Stimulated activated CD8-positive, alpha-beta memory T cell treated with anti-CD3 and anti-CD28 coated beads, Interleukin-15, amount 100 ng/mL, for 48 hours (primary cell): ENCODE measurements around the gene KRT40.
"Not testable (repeated sequence)": the region's sequence is repeated elsewhere in the genome, so short reads cannot be mapped to it uniquely, and the experiment has no call there.

Source experiments
- DNase-seq, 2 donors: peaks; one replicate each; pipeline ENCODE4 v3.0.0-alpha.2; 2020; ENCODE audit warnings: low read depth in 2 of 2

KRT40 gene

GRCh38 chr17:40984226-40984625, at the start of gene KRT40:
Gene KRT40 (minus strand): TSS chr17:40984326. CDS start chr17:40984273, 53 bp downstream.
- DNase-seq: no peak

GRCh38 chr17:41029633-41030245, 45.6 kb upstream of the KRT40 start, which contains the start of gene KRTAP1-4:
Gene KRTAP1-4 (minus strand): TSS chr17:41030195. CDS start chr17:41030078, 117 bp downstream.
- no peak for DNase-seq

GRCh38 chr17:41026715-41027471, 42.8 kb upstream of the KRT40 start, which contains the start of gene KRTAP1-5:
Gene KRTAP1-5 (minus strand): TSS chr17:41027208. CDS start chr17:41027155, 53 bp downstream.
- DNase-seq: no peak

GRCh38 chr17:41024697-41025096, 40.6 kb upstream of the KRT40 start:
- no peak for DNase-seq

GRCh38 chr17:41020336-41020735, 36.2 kb upstream of the KRT40 start:
- no peak for DNase-seq

- no peak for DNase-seq
Measured at GRCh38 chr17:41019415-41019814, 35.3 kb upstream of the KRT40 start.

- no peak for DNase-seq
Measured at GRCh38 chr17:41018541-41018940, 34.4 kb upstream of the KRT40 start.

- no peak for DNase-seq
Measured at GRCh38 chr17:41016578-41017215, 32.6 kb upstream of the KRT40 start.

GRCh38 chr17:41015454-41015853, 31.3 kb upstream of the KRT40 start:
- no peak for DNase-seq

- no peak for DNase-seq
Measured at GRCh38 chr17:41013606-41014005, 29.5 kb upstream of the KRT40 start.

GRCh38 chr17:41013181-41013580, 29.1 kb upstream of the KRT40 start:
- DNase-seq: no peak

GRCh38 chr17:41012326-41013120, 28.4 kb upstream of the KRT40 start:
- no peak for DNase-seq

- DNase-seq: no peak
Measured at GRCh38 chr17:41010441-41010840, 26.3 kb upstream of the KRT40 start.

- DNase-seq: no peak
Measured at GRCh38 chr17:41009936-41010335, 25.8 kb upstream of the KRT40 start.

- DNase-seq: no peak
Measured at GRCh38 chr17:41009301-41009760, 25.2 kb upstream of the KRT40 start.

GRCh38 chr17:41008811-41009210, 24.7 kb upstream of the KRT40 start, which contains the start of gene KRTAP3-1:
Gene KRTAP3-1 (minus strand): TSS chr17:41009128. CDS start chr17:41009074, 54 bp downstream.
- no peak for DNase-seq

- no peak for DNase-seq
Measured at GRCh38 chr17:41004397-41004796, 20.3 kb upstream of the KRT40 start.

GRCh38 chr17:41003926-41004325, 19.8 kb upstream of the KRT40 start:
- DNase-seq: no peak

- DNase-seq: no peak
Measured at GRCh38 chr17:41002814-41003213, 18.7 kb upstream of the KRT40 start.

- DNase-seq: no peak
Measured at GRCh38 chr17:41001795-41002194, 17.7 kb upstream of the KRT40 start.

GRCh38 chr17:40999563-40999962, 15.4 kb upstream of the KRT40 start, which contains the start of gene KRTAP3-2:
Gene KRTAP3-2 (minus strand): TSS chr17:40999906. CDS start chr17:40999853, 53 bp downstream.
- not testable (repeated sequence) for DNase-seq
